HFFc6 (cell line): ENCODE measurements around the gene P2RY2. TPM values are rescaled to one million over a fixed set of nuclear protein-coding genes. Genes with fewer than 3 reads are reported as not detected.

Experiments
- DNase-seq: peaks from one replicate; pipeline ENCODE4 v3.0.0-alpha.2; 2018
- H3K27ac Mint-ChIP-seq: 2 replicates; pipeline ENCODE4 v1.8.0; 2020; ENCODE audit warnings: mild to moderate bottlenecking, mixed read lengths
- H3K27me3 Mint-ChIP-seq: 2 replicates; pipeline ENCODE4 v1.8.0; 2021; ENCODE audit warnings: mild to moderate bottlenecking, moderate library complexity, mixed read lengths; ENCODE audit not compliant: insufficient read depth
- H3K36me3 Mint-ChIP-seq: 2 replicates; pipeline ENCODE4 v1.8.0; 2021; ENCODE audit warnings: low read depth, mixed read lengths
- H3K4me1 Mint-ChIP-seq: 2 replicates; pipeline ENCODE4 v1.8.0; 2020; ENCODE audit warnings: low read depth, mixed read lengths
- H3K4me3 Mint-ChIP-seq: 2 replicates; pipeline ENCODE4 v1.8.0; 2020; ENCODE audit warnings: mild to moderate bottlenecking, moderate library complexity, mixed read lengths
- H3K9me3 Mint-ChIP-seq: 2 replicates; pipeline ENCODE4 v1.8.0; 2020; ENCODE audit warnings: mild to moderate bottlenecking, mixed read lengths
- total RNA-seq, 6 experiments: library from RNA; stranded (reverse); fragmentation: NEBNext Ultra II Directional; extraction: Animal tissue kit (Norgen Biotek cat#: 25700); gene quantifications; 2 replicates in 1 of 6; 3 replicates in 5 of 6; pipeline ENCODE4 v1.2.3, GENCODE V29; 2021
- TF ChIP-seq, protein P1 (sequence below): fragments of 200-600 bp; sonication (generic); IDR thresholded peaks from 2 replicates; pipeline ENCODE4 v1.5.0; 2021; ENCODE audit warnings: antibody characterized with exemption, mild to moderate bottlenecking

P2RY2 gene
- total RNA-seq, 6 experiments from 2014 or later, result 0.08 to 0.20 (median 0.16) TPM; not detected in 1

DNA sequence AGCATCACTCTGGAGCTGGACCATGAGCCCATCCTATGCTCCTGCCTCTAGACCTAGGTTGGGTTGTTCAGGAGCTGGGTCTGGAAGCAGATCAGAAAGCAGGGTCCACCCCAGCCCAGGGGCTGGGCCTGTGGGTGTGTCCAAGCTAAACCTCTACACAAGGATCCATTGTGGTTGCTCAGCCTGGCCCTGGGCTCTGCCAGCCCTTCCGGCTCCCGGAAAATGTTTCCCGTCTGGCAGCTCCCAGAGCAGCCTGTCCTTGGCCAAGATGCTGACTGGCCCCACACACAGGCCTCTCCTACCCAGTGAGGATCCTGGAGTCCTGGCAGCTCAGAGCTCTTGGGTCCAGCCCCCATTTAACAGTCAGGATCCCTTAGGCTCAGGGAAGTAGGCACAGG is 40.7 kb upstream of the P2RY2 start:
- Mint-ChIP-seq H3K9me3 (no peaks in the 10 kb centered on the region), H3K36me3 (no peaks in the 10 kb centered on the region), H3K27me3 (no peaks in the 10 kb centered on the region), H3K27ac (peak overlapping the region; percentile 54; the same call in 1 of the 2 replicates), H3K4me1 (peaks cover 29% of the 10 kb centered on the region), H3K4me3 (peak overlapping the region; percentile 48; the same call in 1 of the 2 replicates)
- no peak for DNase-seq
- TF ChIP-seq, protein P1, sequence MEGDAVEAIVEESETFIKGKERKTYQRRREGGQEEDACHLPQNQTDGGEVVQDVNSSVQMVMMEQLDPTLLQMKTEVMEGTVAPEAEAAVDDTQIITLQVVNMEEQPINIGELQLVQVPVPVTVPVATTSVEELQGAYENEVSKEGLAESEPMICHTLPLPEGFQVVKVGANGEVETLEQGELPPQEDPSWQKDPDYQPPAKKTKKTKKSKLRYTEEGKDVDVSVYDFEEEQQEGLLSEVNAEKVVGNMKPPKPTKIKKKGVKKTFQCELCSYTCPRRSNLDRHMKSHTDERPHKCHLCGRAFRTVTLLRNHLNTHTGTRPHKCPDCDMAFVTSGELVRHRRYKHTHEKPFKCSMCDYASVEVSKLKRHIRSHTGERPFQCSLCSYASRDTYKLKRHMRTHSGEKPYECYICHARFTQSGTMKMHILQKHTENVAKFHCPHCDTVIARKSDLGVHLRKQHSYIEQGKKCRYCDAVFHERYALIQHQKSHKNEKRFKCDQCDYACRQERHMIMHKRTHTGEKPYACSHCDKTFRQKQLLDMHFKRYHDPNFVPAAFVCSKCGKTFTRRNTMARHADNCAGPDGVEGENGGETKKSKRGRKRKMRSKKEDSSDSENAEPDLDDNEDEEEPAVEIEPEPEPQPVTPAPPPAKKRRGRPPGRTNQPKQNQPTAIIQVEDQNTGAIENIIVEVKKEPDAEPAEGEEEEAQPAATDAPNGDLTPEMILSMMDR, result no peak

DNA sequence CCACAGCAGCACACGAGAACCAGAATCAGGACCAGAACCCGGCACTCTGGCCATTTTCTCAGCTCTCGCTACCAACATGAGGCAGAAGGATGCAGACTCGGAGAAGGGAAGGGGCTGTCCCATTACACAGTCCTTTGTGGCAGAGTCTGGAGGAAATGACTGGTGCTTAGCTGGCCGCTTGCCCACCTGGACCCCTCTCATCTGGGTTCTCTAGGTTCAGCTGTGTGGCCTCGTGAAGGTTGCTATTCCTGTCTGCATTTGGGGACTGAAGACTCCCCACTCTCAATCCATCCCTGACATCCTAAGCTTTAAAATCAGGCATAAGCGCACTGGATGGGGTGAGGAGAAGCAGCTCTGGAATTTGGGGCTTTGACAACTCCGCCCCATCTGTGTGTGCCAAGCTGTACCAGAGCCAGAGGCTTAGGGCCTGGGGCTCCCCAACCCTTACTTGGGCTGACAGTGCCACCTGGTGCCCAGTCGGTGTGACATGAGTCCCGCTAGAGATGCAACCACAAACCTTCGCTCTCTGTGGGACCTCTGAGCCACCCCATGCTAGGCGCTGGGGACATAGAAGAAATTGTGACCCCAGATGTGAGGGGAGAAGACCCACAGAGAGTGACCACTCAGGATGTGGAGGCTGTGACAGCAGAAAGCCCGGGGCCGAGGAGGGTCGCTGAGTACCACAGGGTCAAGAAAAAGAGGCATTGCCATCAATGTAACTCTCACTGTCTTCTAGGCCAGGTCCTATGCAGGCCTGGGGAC is 40.1 kb upstream of the P2RY2 start:
- Mint-ChIP-seq H3K27ac (peak overlapping the region; percentile 54; the same call in 1 of the 2 replicates), H3K27me3 (no peaks in the 10 kb centered on the region), H3K9me3 (no peaks in the 10 kb centered on the region), H3K4me3 (peak overlapping the region; percentile 48; the same call in 1 of the 2 replicates), H3K36me3 (no peaks in the 10 kb centered on the region), H3K4me1 (peaks cover 29% of the 10 kb centered on the region)
- TF ChIP-seq, protein P1, result peak; percentile 91
- DNase-seq, result peak; percentile 82

DNA sequence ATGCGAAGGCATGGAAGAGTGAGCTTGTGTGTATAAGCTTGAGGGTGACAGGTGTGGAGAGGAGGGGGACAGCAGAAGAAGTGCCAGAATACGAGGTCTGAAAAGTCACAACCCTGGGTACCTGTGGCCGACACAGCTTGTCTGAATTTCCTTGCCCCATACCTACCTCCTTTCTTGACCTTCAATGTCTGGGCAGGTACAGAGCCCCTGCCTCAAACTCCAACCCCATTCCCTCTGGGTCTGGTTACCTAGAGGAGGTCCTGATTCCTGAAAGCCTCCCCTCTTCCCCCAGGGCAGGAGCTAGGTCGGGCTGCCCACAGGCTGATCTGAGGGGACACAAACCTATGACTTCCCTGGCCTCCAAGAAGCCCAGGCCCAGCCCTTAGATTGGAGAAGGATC is 39.4 kb upstream of the P2RY2 start:
- TF ChIP-seq, protein P1, result no peak
- Mint-ChIP-seq H3K9me3 (no peaks in the 10 kb centered on the region), H3K4me3 (no peak overlapping the region), H3K36me3 (no peaks in the 10 kb centered on the region), H3K4me1 (peaks cover 29% of the 10 kb centered on the region), H3K27ac (no peak overlapping the region), H3K27me3 (no peaks in the 10 kb centered on the region)
- no peak for DNase-seq

DNA sequence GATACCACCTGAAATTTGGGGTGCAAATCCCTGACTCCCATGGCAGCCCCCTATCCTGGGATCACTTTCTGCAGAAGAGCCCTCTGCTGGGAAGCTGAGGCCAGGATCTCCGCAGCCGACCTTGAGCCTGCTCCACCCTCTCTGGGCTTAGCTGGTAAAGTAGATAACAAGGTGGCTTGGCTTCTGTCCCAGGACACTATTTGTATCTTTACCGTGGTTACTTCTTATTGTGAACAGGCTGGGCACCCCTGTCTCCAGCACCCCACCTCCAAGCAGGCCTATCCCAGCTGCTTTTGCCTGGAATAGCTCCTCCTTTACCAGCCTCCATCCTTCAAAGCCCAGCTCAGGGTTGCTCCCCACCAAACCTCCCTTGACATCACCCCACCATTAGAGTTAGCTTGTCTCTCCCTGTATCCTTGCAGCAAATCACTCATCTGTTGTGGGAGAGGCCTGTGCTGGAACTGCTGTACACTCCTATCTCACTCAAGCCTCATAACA is 35.2 kb upstream of the P2RY2 start:
- Mint-ChIP-seq H3K27ac (no peak overlapping the region), H3K4me1 (peaks cover 39% of the 10 kb centered on the region), H3K9me3 (no peaks in the 10 kb centered on the region), H3K4me3 (no peak overlapping the region), H3K36me3 (no peaks in the 10 kb centered on the region), H3K27me3 (no peaks in the 10 kb centered on the region)
- DNase-seq, result no peak
- TF ChIP-seq, protein P1, result no peak

DNA sequence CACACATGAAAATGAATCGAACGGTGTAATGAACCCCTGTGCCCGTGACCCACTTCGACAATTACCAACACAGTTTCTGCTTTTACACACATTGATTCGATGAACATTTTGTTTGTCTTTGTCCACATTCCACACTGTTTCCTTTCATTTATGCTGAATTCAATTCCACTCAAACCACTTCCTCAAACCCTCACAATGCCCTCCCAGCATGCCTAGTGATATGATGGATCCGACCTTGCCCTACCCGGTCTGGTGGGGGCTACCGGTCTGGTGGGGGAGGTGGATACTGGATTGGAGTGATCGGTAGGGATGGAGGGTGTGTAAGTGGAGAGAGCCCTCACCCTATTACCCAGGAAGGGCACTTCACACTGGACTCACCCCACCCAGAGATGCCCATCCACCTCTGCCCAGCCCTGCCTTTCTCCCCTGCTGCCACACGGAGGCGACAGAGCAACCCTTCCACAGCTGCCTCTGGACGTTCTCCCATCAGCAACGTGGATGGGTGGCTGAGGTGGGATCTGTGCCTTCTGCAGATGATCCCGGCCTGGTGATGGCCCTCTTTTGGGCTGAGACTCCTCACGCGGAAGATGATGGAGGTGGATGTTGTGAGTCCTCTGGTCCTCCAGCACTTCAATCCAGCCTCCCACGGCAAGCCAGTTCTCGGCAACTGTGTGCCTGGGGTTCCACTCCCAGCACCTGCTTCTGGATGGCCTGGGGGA is 33.0 kb upstream of the P2RY2 start:
- no peaks in the 10 kb centered on the region for H3K27me3 Mint-ChIP-seq
- H3K4me3 Mint-ChIP-seq, result peak overlapping the region; percentile 54; the same call in 1 of the 2 replicates
- TF ChIP-seq, protein P1, result peak; percentile 81
- peak; percentile 51 for DNase-seq
- H3K9me3 Mint-ChIP-seq, result no peaks in the 10 kb centered on the region
- peaks cover 33% of the 10 kb centered on the region for H3K4me1 Mint-ChIP-seq
- H3K27ac Mint-ChIP-seq, result peak overlapping the region; percentile 87
- H3K36me3 Mint-ChIP-seq, result no peaks in the 10 kb centered on the region
